Measurements from ENCODE around the gene CDCA4. TPM values are rescaled to one million over a fixed set of nuclear protein-coding genes. Genes with fewer than 3 reads are reported as not detected.

CDCA4 gene
- total and polyA plus RNA-seq, 3 donors from 2014 or later, result 18.3 to 27.5 (median 26.2) TPM

DNA sequence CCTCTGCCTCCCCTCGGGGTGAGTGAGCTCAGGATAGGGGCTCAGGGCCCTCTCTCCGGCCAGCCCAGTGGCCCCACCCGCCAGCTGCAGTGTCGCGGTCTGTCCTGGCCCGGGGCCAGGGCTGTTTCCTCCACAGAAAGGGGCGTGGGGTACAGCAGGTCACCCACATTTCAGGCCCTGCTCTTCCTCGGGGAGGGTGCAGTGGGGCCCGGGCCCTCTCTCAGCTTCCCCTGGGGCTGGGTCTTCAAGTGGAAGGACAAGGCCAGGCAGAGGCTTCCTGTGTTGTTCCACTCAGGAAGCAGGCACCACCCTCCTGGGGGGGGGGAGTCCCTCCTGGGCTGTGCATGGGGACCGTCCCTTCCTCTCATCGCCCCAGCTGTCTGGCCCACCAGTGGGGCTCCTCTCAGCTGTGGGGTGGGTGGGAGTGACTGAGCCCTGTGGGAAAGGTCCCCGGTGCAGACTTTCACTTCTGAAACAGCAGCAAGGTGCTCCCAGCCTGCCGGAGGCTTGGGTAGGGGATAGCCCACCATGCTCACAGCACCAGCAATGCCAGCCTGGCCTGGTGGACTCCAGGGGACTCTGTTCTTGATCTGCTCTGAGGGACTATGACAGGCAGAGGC is 40.7 kb upstream of the CDCA4 start:
- DNase-seq, result no peak
- no peaks in the 10 kb centered on the region for H3K4me1 ChIP-seq
- H3K36me3 ChIP-seq (ENCODE audit: low read depth, missing control alignments), result no peaks in the 10 kb centered on the region
- no peaks in the 10 kb centered on the region for H3K9me3 ChIP-seq
- H3K4me3 ChIP-seq, result no peak overlapping the region
- TF ChIP-seq CTCF (IDR thresholded peaks at IDR 0.05), result no peak
- 67% methylated on average over 13 of the region's 13 CpGs; no CpG with 5 or more reads in 1 of the 2 donors for whole genome bisulfite sequencing, 2 donors
- intact Hi-C loops (cut with DNase I; ENCODE audit: low total_unique reads), result no loop called here
- no peak overlapping the region for H3K27ac ChIP-seq
- no peaks in the 10 kb centered on the region for H3K27me3 ChIP-seq

- intact Hi-C loops (cut with DNase I; ENCODE audit: low total_unique reads), result no loop called here
- DNase-seq, result no peak
- Histone ChIP-seq H3K27me3 (no peaks in the 10 kb centered on the region), H3K9me3 (no peaks in the 10 kb centered on the region), H3K4me3 (no peak overlapping the region), H3K4me1 (no peaks in the 10 kb centered on the region), H3K36me3 (ENCODE audit: low read depth, missing control alignments) (no peaks in the 10 kb centered on the region), H3K27ac (no peak overlapping the region)
- WGBS, 2 donors, result 70 to 74% methylated on average over 4 to 19 of the region's 30 CpGs
- TF ChIP-seq POLR2A (IDR thresholded peaks at IDR 0.05) (no peak), CTCF (IDR thresholded peaks at IDR 0.05) (no peak)
Observed at GRCh38 chr14:105060751-105061427, 40.0 kb upstream of the CDCA4 start.

GRCh38 chr14:105059925-105060565 is 39.2 kb upstream of the CDCA4 start:
- Histone ChIP-seq H3K27ac (no peak overlapping the region), H3K36me3 (ENCODE audit: low read depth, missing control alignments) (no peaks in the 10 kb centered on the region), H3K4me3 (no peak overlapping the region), H3K9me3 (no peaks in the 10 kb centered on the region), H3K27me3 (no peaks in the 10 kb centered on the region), H3K4me1 (no peaks in the 10 kb centered on the region)
- no peak for TF ChIP-seq CTCF (IDR thresholded peaks at IDR 0.05)
- no peak for TF ChIP-seq POLR2A (IDR thresholded peaks at IDR 0.05)
- intact Hi-C loops (cut with DNase I; ENCODE audit: low total_unique reads), result loop anchor here (10.0 kb wide), 1 partner anchor 145 kb away; no protein-coding TSS in a partner anchor
- 81 to 88% methylated on average over 9 to 16 of the region's 16 CpGs for WGBS, 2 donors
- no peak for DNase-seq

- Histone ChIP-seq H3K4me1 (no peaks in the 10 kb centered on the region), H3K36me3 (ENCODE audit: low read depth, missing control alignments) (no peaks in the 10 kb centered on the region), H3K27me3 (no peaks in the 10 kb centered on the region), H3K27ac (no peak overlapping the region), H3K4me3 (no peak overlapping the region), H3K9me3 (no peaks in the 10 kb centered on the region)
- no peak for DNase-seq
- WGBS, 2 donors, result 81 to 88% methylated on average over 21 to 22 of the region's 22 CpGs
- TF ChIP-seq POLR2A (IDR thresholded peaks at IDR 0.05) (no peak), CTCF (IDR thresholded peaks at IDR 0.05) (no peak)
- intact Hi-C loops (cut with DNase I; ENCODE audit: low total_unique reads), result loop anchor here (10.0 kb wide), 1 partner anchor 144 kb away; no protein-coding TSS in a partner anchor
Observed at GRCh38 chr14:105059035-105059924, 38.4 kb upstream of the CDCA4 start.

Measured in testis (tissue), 3 donors.